Measurements from ENCODE around the gene TADA3.

The TADA3 gene

DNA sequence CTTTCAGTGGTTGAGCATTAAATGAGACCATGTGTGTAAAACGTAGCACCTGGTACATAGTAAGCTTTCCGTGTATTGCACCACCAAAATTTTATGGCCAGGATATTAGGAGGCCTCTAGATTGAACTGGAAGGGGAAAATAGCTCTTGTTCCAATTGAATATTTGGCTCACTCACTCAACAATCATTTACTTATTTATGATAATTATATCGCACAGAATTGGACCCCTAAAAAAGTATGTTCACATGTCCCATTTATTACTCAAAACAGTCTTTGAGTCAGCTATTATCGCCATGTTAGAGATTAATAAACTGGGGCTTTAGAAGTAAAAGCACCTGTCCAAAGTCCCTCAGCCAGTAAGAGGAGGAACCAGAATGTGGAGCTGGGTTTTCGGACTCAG, 12.7 kb upstream of the TADA3 start:
- no peak for DNase-seq
- no peak for TF ChIP-seq POLR2A (IDR thresholded peaks at IDR 0.05; ENCODE audit: low read length)

DNA sequence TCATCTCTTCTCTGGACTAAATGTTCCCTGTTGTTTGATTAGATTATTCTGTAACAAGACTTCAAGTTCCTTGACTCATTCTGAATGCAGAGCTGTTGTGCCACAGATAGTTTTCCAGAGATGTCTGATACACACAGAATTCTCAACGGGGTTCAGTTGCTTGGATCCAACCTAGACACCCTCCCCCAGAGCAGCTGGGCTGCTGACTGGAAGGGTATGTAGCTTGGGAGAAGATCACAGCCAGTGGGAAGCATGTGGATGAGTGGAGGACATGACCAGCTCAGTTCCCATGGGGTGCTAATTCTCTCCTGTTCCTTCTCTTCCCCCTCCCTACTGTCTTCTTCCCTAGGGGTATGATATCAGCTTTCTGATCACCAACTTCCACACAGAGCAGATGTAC, 11.2 kb upstream of the TADA3 start:
- TF ChIP-seq GATA1 (IDR thresholded peaks at IDR 0.05; ENCODE audit: low read depth, low read length) (no peak), POLR2A (IDR thresholded peaks at IDR 0.05; ENCODE audit: low read length) (no peak)
- no peak for DNase-seq

DNA sequence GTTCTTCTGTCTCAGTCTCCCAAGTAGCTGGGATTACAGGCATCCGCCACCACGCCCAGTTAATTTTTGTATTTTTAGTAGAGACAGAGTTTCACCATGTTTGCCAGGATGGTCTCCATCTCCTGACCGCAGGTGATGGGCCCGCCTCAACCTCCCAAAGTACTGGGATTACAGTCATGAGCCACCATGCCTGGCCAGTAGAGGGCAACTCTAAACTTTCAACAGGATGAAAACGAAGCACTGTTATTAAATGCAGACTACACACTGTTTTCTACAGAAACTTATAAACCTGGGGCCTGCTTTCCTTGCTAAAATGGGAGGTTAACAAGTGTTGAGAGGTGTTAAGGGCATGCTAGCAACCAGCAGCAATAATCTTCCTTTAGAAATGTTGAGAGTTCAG, 8.3 kb upstream of the TADA3 start:
- no peak for DNase-seq
- TF ChIP-seq GATA1 (IDR thresholded peaks at IDR 0.05; ENCODE audit: low read depth, low read length) (no peak), POLR2A (IDR thresholded peaks at IDR 0.05; ENCODE audit: low read length) (no peak)

DNA sequence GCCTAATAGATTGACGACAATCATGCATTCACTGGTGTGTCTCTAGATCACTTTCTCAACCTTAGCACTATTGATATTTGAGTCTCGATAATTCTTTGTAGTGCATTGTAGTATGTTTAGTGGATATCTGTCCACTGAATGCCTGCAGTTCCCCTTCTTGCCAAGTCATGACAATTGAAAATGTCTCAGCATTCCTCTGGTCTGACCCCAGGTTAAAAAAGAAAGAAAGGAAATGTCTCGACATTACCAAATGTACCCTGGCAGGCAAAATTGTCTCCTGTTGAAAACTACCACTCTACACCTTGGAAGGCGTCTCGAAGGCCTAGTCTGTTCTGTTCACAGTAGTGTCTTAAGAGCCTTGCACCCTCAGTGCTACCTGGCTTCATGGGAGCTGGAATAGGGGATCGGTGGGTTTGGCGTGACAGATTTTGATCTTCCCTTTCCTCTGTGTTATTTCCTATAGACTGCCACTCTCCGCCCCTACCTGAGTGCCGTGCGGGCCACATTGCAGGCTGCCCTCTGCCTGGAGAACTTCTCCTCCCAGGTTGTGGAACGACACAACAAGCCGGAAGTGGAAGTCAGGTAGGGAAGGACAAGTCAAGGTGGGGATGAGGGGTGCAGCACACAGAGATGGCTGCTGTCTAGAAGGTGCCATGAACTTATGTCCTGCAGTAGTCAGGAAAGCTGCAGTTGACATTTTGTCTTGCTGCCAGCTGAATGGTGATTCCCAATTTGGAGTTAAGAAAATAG, 5.1 kb upstream of the TADA3 start:
- TF ChIP-seq POLR2A (IDR thresholded peaks at IDR 0.05; ENCODE audit: low read length) (no peak), GATA1 (IDR thresholded peaks at IDR 0.05; ENCODE audit: low read depth, low read length) (no peak)
- no peak for DNase-seq

DNA sequence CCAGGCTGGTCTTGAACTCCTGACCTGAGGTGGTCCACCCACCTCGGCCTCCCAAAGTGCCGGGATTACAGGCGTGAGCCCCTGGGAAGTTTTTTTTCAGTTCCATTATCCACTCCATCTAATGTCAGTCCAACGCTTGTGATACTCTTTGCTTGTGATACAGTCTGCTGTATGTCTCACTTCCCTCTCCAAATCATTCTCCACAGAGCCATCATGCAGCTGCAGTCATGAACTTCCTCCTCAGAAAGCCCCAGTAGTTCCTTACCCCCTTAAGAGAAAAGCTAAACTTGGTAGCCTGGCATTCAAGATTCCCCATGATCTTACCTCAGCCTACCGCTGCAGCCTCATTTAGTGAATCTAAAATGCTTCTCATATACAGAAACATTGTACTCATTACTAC, 2.9 kb upstream of the TADA3 start:
- DNase-seq: no peak
- TF ChIP-seq POLR2A (IDR thresholded peaks at IDR 0.05; ENCODE audit: low read length) (no peak), GATA1 (IDR thresholded peaks at IDR 0.05; ENCODE audit: low read depth, low read length) (no peak)

DNA sequence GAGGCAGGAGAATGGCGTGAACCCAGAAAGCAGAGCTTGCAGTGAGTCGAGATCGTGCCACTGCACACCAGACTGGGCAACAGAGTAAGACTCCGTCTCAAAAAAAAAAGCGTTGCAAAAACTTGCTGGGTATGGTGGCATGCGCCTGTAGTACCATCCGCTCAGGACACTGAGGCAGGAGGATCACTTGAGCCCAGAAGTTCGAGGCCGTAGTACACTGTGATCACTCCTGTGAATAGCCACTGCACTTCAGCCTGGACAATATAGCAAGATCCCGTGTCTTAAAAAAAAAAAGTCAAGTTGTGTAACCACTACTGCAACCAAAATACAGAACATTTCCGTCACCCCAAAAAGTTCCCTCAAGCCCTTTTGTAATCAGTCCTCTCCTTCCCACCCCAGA, 2.1 kb upstream of the TADA3 start:
- TF ChIP-seq GATA1 (IDR thresholded peaks at IDR 0.05; ENCODE audit: low read depth, low read length): no peak
- no peak for TF ChIP-seq POLR2A (IDR thresholded peaks at IDR 0.05; ENCODE audit: low read length)
- no peak for DNase-seq

DNA sequence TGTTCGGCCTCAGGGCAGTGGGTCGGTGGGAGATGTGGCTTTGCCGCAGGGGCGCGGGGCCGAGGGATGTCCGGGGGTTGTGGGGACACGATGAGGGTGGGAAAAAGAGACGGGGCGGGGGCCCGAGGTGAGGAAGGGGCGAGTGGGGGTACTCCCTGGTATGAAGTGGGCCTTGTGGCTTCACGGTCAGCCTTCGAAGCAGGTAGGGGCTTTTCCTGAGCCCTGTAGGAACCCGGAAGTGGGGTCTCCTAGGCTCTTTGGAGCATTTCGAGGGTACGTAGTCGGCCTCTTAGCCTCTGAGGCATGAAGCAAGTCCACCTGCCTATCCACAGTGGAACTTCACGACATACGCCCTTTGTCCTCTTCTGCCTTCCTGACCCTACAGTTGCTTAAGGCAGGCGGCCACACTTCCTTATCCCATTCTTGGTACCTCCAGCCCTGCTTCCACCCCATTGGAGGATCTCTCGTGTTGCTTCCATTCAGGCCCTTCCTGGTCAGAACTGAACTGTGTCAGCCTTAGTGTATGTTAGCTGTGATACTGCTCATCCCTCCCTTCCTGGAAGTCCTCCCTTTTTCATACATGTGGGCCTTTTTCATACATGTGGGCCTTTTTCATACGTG, 998 bp upstream of the TADA3 start:
- DNase-seq: peak; percentile 70 to 76
- TF ChIP-seq GATA1 (IDR thresholded peaks at IDR 0.05; ENCODE audit: low read depth, low read length) (no peak), POLR2A (IDR thresholded peaks at IDR 0.05; ENCODE audit: low read length) (peak; percentile 56)

DNA sequence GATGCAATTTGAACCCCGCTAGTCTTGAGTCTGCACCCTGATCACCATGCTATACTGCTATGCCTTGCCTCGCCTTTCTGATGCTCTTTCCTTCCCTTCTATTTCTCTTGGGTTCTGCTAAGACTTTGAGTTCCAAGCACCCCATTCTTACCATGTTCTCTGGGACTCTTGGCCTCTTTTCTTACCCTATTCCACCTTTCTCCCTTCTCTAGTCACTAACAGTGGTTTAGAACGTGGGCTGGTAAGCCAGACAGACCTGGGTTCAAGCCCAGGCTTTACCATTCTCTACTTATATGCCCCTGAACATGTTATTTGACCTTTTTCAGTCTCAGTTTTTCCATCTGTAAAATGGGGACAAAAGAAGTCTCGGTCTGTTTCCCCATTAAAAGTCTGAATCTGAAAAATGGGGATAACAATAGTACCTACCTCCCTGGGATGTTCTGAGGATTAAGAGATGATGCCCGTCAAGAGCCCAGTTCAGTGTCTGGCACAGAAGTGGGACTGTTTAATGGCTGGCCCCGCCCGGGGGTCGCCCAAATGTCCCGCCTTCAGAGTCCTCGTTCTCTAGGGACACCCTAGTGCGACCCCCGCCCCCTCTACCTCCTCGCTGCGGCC, 376 bp downstream of the TADA3 start:
- TF ChIP-seq GATA1 (IDR thresholded peaks at IDR 0.05; ENCODE audit: low read depth, low read length) (no peak), POLR2A (IDR thresholded peaks at IDR 0.05; ENCODE audit: low read length) (no peak)
- no peak for DNase-seq

DNA sequence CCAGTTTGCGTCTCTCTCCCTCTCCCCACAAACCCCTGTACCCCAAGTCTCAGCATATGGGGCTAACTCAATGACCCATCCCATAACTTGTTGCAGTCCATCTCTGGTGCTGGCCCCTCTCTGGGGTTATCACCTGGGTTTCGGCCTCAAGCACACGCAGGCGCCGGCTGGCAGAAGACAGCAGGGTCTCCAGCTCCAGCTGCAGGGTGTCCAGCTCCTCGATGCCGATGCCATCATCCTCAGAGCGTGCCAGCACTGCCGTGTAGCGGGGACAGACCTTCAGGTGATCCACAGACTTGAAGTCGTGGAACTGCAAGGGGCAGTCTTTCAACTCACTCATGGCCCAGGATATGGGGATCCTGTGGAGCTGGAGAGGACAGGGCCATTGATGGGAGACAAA, 1.1 kb downstream of the TADA3 start:
- TF ChIP-seq POLR2A (IDR thresholded peaks at IDR 0.05; ENCODE audit: low read length): no peak
- TF ChIP-seq GATA1 (IDR thresholded peaks at IDR 0.05; ENCODE audit: low read depth, low read length): no peak
- no peak for DNase-seq

DNA sequence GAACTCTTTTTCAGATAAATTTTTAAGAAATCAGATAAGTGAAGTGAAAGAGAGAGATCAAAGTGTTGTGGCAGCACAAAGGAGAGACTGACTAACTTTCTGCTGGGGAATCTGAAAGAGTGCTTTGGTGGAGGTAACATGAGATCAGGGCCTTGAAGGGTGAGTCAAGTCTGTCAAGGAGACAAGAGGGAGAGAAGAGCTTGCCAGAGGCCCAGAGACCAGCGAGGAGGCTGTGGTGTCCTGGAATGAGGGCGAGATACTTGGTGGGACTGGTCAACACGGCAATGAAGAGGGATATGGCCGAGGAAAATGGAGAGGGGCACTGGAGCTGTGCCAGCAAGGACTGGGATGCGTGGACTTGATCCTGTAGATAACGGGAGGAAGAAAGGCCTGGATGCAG, 4.6 kb downstream of the TADA3 start:
- no peak for DNase-seq

DNA sequence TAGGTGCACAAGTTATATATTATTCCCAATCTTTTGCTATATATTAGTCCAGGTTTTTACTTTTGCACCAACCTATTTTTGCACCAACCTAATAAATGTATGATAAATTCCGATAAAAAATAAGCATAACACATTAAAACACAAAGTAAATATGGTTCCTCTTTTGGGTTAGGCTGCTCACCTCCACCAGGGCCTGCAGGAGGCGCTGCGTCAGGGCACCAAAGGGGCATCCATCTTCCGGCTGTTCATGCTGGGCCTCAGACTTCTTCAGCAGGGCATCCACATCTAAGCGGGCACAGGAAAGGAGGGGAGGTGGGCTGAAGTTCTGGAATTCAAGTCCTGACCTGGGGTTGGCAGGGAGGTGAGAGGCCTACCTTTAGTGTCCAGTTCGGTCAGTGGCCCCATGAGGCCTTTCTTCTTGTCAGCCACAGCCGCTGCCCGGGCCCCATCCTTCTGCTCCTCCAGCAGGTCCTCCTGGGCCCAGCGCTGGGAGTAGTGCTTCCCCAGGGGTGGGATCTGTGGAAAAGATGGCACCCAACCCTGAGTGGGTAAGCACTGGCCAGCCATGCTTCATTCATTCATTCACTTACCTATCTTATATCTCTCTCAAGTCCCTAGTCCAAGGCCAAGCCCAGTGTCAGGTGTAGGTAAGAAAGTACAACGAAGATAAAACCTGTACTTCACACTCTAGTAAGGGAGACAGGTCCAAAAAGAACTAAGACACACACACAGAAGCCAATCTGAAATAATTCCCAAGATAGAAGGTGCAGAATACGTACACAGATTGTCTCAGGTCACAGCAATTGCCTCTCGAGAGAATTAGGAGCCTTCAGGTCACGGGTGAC, 5.2 kb downstream of the TADA3 start:
- TF ChIP-seq GATA1 (IDR thresholded peaks at IDR 0.05; ENCODE audit: low read depth, low read length): no peak
- TF ChIP-seq POLR2A (IDR thresholded peaks at IDR 0.05; ENCODE audit: low read length): no peak
- DNase-seq: peak; percentile 31 to 40

More for the DNA sequence above, 4.6 kb downstream of the TADA3 start:
- no peak for TF ChIP-seq GATA1 (IDR thresholded peaks at IDR 0.05; ENCODE audit: low read depth, low read length)
- TF ChIP-seq POLR2A (IDR thresholded peaks at IDR 0.05; ENCODE audit: low read length): no peak

DNA sequence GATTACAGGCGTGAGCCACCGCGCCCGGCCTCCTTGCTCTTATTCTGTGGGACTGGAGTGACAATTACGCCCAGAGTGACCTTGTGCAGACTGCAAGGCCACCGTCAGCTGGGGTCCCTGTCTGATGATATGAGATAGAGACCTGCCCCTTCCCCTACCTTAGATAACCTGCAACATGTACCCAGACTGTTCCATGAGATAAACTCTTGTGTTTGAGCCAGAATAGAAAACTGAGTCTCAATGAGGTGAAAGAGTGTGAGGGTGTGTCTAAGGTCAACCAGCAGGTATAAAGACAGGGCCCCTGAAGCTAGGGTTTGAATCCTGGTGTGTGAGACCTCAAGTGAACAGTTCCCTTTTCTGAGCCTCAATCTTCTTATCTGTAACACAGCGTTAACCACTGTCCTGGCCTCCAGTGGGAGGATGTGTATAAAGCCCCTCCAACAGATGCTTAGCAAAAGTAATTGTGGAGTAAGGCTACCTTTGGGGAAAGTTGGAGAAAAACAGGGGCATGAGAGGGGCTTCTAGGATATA, 6.0 kb downstream of the TADA3 start:
- DNase-seq: peak; percentile 51 to 81
- no peak for TF ChIP-seq GATA1 (IDR thresholded peaks at IDR 0.05; ENCODE audit: low read depth, low read length)
- TF ChIP-seq POLR2A (IDR thresholded peaks at IDR 0.05; ENCODE audit: low read length): no peak

DNA sequence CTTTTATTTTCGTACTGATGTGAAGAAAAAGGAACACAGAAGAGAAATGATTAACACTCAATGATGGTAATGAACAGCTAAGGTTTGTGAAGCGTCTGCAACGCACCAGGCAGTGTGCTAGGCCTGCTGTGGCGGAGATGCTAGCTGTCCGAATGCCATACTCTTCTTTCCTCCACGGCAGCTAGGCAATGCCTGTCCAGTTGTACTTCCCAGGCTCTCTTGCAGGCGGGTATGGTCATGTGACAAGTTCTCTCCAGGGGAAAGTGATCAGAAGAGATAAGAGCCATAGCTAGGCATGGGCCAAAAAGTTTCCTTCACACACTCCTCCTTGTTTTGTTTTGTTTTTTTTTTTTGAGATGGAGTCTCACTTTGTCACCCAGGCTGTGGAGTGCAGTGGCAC, 6.7 kb downstream of the TADA3 start:
- peak; percentile 61 to 71 for DNase-seq
- TF ChIP-seq GATA1 (IDR thresholded peaks at IDR 0.05; ENCODE audit: low read depth, low read length) (no peak), POLR2A (IDR thresholded peaks at IDR 0.05; ENCODE audit: low read length) (no peak)

DNA sequence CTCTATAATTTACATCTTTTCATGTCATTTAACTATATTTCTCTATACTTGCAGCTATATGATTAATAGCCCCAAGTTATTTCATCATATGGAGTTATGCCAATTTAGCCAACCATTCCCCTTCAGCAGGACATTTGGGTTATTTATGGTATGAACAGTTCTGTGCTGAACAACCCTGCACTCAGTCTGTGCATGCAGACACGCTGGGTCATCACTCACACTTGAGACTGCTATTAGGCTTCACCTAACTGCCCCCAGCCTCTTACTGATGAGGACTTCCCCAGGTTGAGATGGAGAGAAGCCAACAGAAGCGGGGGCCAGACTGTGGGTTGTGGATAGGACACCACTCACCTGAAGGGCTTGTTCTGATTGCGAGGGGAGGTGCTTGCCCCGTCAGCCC, 7.3 kb downstream of the TADA3 start:
- no peak for DNase-seq
- TF ChIP-seq POLR2A (IDR thresholded peaks at IDR 0.05; ENCODE audit: low read length): no peak
- no peak for TF ChIP-seq GATA1 (IDR thresholded peaks at IDR 0.05; ENCODE audit: low read depth, low read length)
